ENCODE data around the gene KCNQ2.

KCNQ2 gene

DNA sequence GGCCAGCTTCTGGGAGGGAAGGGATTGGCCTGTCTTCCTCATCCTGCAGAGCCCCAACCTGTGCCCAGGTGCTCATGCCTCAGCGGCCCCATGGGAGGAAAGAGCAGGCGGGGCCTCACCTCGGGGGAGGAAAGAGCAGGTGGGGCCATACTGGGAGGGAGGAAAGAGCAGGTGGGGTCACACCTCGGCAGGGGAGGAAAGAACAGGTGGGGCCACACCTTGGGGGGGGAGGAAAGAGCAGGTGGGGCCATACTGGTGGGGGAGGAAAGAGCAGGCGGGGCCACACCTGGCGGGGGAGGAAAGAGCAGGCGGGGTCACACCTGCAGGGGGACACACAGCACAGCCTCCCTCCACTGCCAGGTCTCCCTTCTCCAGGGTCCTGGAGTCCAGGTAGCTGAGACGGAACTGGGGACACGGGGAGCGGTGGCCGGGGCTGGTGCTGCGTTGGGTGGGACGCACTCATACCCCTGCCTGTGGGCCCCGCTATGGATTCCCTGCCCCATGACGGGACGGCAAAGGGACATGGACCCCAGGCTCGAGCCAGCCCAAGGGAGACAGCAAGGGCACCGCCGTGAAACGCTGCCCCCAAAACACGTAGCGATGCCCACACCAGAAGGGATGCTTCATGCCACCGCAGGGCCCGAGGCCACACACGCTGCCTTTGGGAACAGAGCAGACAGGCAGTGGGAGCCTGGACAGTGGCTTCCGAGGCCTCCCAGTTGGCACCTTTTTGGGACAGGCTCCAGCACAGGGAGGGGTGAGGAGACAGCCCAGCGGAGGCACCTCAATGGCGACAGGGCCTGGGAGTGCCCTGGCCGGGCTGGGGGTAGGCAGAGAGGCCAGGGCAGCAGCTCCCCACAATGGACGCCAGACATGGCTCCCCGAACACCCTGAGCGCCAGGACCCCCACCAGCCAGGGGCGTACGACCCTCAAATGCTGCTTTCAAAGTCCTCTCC, 68.0 kb downstream of the KCNQ2 start:
- no peak for TF ChIP-seq TEAD4 (IDR thresholded peaks at IDR 0.05)
- no peak for TF ChIP-seq CREB1 (IDR thresholded peaks at IDR 0.05; ENCODE audit: low read depth)
- no peak for TF ChIP-seq TCF12 (IDR thresholded peaks at IDR 0.05; ENCODE audit: low read depth)
- TF ChIP-seq ZBTB7A (IDR thresholded peaks at IDR 0.05; ENCODE audit: low read depth) = no peak
- TF ChIP-seq, protein P1, sequence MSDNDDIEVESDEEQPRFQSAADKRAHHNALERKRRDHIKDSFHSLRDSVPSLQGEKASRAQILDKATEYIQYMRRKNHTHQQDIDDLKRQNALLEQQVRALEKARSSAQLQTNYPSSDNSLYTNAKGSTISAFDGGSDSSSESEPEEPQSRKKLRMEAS (IDR thresholded peaks at IDR 0.05) = no peak
- TF ChIP-seq TAF1 (IDR thresholded peaks at IDR 0.05; ENCODE audit: low read depth) = no peak
- no peak for TF ChIP-seq EP300 (IDR thresholded peaks at IDR 0.05; ENCODE audit: borderline replicate concordance)
- no peak for TF ChIP-seq FOXM1 (IDR thresholded peaks at IDR 0.05; ENCODE audit: borderline replicate concordance, low read depth)
- no peak for TF ChIP-seq CEBPB (IDR thresholded peaks at IDR 0.05)
- no peak for TF ChIP-seq YY1 (IDR thresholded peaks at IDR 0.05; ENCODE audit: low read depth)
- TF ChIP-seq, protein P2, sequence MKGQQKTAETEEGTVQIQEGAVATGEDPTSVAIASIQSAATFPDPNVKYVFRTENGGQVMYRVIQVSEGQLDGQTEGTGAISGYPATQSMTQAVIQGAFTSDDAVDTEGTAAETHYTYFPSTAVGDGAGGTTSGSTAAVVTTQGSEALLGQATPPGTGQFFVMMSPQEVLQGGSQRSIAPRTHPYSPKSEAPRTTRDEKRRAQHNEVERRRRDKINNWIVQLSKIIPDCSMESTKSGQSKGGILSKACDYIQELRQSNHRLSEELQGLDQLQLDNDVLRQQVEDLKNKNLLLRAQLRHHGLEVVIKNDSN (IDR thresholded peaks at IDR 0.05) = no peak
- TF ChIP-seq, protein P3, sequence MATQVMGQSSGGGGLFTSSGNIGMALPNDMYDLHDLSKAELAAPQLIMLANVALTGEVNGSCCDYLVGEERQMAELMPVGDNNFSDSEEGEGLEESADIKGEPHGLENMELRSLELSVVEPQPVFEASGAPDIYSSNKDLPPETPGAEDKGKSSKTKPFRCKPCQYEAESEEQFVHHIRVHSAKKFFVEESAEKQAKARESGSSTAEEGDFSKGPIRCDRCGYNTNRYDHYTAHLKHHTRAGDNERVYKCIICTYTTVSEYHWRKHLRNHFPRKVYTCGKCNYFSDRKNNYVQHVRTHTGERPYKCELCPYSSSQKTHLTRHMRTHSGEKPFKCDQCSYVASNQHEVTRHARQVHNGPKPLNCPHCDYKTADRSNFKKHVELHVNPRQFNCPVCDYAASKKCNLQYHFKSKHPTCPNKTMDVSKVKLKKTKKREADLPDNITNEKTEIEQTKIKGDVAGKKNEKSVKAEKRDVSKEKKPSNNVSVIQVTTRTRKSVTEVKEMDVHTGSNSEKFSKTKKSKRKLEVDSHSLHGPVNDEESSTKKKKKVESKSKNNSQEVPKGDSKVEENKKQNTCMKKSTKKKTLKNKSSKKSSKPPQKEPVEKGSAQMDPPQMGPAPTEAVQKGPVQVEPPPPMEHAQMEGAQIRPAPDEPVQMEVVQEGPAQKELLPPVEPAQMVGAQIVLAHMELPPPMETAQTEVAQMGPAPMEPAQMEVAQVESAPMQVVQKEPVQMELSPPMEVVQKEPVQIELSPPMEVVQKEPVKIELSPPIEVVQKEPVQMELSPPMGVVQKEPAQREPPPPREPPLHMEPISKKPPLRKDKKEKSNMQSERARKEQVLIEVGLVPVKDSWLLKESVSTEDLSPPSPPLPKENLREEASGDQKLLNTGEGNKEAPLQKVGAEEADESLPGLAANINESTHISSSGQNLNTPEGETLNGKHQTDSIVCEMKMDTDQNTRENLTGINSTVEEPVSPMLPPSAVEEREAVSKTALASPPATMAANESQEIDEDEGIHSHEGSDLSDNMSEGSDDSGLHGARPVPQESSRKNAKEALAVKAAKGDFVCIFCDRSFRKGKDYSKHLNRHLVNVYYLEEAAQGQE (IDR thresholded peaks at IDR 0.05; ENCODE audit: low read depth) = no peak
- no peak for TF ChIP-seq RAD21 (IDR thresholded peaks at IDR 0.05; ENCODE audit: low read depth)
- TF ChIP-seq NFIC (IDR thresholded peaks at IDR 0.05) = no peak

DNA sequence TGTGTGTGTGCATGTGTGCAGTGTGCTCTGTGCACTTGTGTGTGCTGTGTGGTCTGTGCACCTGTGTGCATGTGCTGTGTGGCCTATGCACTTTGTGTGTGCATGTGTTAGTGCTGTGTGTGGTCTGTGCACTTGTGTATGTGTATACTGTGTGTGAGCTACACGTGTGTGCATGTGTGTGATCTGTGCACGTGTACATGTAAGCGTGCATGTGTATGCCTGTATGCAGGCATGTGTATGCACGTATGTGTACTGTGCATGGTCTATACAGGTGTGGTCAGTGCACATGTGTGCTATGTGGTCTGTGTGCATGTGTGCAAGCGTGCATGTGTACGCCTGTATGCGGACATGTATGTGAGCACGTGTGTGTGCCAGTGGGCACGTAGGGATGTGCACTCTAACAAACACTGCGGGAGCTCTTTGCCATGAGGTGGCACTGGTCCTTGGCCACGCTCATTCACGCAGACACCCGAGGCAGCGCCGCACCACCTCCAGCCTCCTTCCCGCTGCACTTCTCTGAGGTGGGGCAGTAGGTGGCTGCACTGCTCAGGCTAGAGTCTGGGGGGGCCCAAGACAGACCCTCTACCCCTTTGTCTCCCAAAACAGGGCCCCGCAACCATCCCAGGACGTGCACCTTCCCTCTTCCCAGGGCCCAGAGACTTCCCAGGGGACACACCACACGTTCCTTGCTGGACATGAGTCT, 68.9 kb downstream of the KCNQ2 start:
- TF ChIP-seq, protein P1 (IDR thresholded peaks at IDR 0.05) = no peak
- no peak for TF ChIP-seq TAF1 (IDR thresholded peaks at IDR 0.05; ENCODE audit: low read depth)

DNA sequence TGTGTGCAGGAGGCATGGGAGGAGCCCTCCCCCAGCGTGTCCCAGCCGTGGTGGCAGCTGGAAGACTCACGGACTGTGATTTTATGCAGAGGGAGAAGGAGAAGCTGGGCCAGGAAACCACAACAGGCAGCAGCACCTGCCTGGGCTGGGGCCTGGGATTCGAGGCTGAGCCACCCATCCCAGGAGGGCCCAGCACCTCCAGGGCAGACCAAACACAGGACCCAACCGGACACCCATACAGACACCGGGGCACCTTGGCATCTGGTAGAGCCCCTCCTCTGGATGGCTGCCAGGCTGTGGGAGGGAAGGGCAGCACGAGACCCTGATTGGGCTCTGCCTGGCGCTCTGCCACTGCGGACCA, 69.6 kb downstream of the KCNQ2 start:
- TF ChIP-seq EGR1 (IDR thresholded peaks at IDR 0.05) (no peak), CEBPB (IDR thresholded peaks at IDR 0.05) (no peak), RAD21 (IDR thresholded peaks at IDR 0.05; ENCODE audit: low read depth) (no peak), EP300 (IDR thresholded peaks at IDR 0.05; ENCODE audit: borderline replicate concordance) (no peak), CREB1 (IDR thresholded peaks at IDR 0.05; ENCODE audit: low read depth) (no peak), TAF1 (IDR thresholded peaks at IDR 0.05; ENCODE audit: low read depth) (no peak), TEAD4 (IDR thresholded peaks at IDR 0.05) (no peak), YY1 (IDR thresholded peaks at IDR 0.05; ENCODE audit: low read depth) (no peak)
- TF ChIP-seq, protein P1 (IDR thresholded peaks at IDR 0.05) = no peak

DNA sequence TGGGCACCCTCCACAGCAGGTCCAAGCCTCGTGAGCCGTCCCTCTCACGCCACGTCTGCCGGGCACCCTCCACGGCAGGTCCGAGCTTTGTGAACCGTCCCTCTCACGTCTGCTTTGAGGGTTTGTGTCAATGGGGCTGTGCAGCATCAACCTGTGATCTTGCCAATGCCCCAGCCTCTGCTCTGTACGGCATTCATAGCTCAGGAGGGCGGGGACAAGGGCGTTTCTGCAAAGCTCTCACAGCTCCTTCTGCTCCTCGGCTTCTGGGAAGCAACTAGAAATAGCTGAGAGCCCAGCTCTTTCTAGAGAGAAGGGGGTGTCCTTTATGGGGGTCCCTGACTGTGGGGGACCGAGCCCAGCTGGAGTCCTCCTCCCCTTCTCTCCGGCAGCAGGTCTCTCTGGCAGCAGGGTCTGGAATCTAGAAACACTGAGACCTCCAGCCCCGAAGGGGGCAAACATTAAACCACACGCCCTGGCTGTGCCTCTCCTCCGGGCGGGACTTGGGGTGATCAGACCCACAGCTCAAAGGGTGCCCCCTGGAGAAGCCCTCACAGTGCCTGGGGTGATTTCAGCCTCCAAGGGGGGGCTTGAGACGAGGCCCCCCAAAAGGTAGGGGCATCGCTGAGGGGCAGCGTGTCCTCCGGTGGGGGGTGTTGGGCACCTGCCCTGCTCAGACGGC, 70.1 kb downstream of the KCNQ2 start:
- TF ChIP-seq YY1 (IDR thresholded peaks at IDR 0.05; ENCODE audit: low read depth) (no peak), CEBPB (IDR thresholded peaks at IDR 0.05) (no peak), TAF1 (IDR thresholded peaks at IDR 0.05; ENCODE audit: low read depth) (no peak), CREB1 (IDR thresholded peaks at IDR 0.05; ENCODE audit: low read depth) (no peak)
- TF ChIP-seq, protein P1 (IDR thresholded peaks at IDR 0.05) = no peak
- TF ChIP-seq, protein P3 (IDR thresholded peaks at IDR 0.05; ENCODE audit: low read depth) = no peak

DNA sequence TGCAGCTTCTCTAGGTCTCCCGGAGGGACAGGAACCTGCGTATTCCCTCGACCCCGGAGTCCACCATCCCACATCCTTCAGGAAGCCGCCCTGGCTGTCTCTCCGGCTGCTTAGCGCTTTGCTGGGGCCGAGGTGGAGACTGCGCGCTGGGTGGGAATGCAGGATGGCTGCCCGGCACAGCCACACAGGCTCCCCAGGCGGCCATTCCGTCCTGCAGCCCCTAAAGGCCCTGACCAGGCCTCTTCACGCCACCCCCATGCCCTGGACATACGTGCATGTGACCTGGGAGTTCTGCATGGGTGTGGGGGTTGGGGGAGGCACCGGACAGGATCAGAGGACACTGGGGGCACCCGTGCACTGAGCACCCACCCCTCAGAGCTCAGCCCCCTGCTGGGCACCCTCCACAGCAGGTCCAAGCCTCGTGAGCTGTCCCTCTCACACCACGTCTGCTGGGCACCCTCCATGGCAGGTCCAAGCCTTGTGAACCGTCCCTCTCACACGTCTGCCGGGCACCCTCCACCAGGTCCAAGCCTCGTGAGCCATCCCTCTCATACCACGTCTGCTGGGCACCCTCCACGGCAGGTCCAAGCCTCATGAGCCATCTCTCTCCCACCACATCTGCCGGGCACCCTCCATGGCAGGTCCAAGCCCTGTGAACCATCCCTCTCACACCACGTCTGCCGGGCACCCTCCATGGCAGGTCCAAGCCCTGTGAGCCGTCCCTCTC, 70.9 kb downstream of the KCNQ2 start:
- TF ChIP-seq, protein P3 (IDR thresholded peaks at IDR 0.05; ENCODE audit: low read depth) = no peak
- TF ChIP-seq RAD21 (IDR thresholded peaks at IDR 0.05; ENCODE audit: low read depth) (no peak), TEAD4 (IDR thresholded peaks at IDR 0.05) (no peak), ZBTB7A (IDR thresholded peaks at IDR 0.05; ENCODE audit: low read depth) (no peak), FOXM1 (IDR thresholded peaks at IDR 0.05; ENCODE audit: borderline replicate concordance, low read depth) (no peak), EGR1 (IDR thresholded peaks at IDR 0.05) (no peak), YY1 (IDR thresholded peaks at IDR 0.05; ENCODE audit: low read depth) (no peak), NFIC (IDR thresholded peaks at IDR 0.05) (no peak), CREB1 (IDR thresholded peaks at IDR 0.05; ENCODE audit: low read depth) (no peak), EP300 (IDR thresholded peaks at IDR 0.05; ENCODE audit: borderline replicate concordance) (no peak), CEBPB (IDR thresholded peaks at IDR 0.05) (no peak), TAF1 (IDR thresholded peaks at IDR 0.05; ENCODE audit: low read depth) (no peak), TCF12 (IDR thresholded peaks at IDR 0.05; ENCODE audit: low read depth) (no peak)
- TF ChIP-seq, protein P1 (IDR thresholded peaks at IDR 0.05) = no peak
- TF ChIP-seq, protein P2 (IDR thresholded peaks at IDR 0.05) = no peak
